ENCODE data around the gene NOL3. TPM values are rescaled to one million over a fixed set of nuclear protein-coding genes. Genes with fewer than 3 reads are reported as not detected.
A peak's percentile ranks its signal among the peaks of the same experiment; 100 is the strongest.

The NOL3 gene
- total and polyA plus RNA-seq, 2 of the 13 experiments (the other 11 are each of a cell fraction or from before 2014, with no cell fraction given) = 5.7 to 20.5 TPM

GRCh38 chr16:67148656-67149275 is 21.6 kb upstream of the NOL3 start:
- CTCF ChIA-PET (ENCODE audit: low intra/inter-chr PET ratio, low total read pairs) = no interaction called here
- H3K4me2 ChIP-seq (ENCODE audit: low read depth, low read length) = no peak overlapping the region
- peak; percentile 4 for ATAC-seq
- DNase-seq (ENCODE audit: low spot score) = no peak
- no peak overlapping the region for H2AFZ ChIP-seq (ENCODE audit: low read length)
- POLR2A ChIA-PET = interaction anchor here (1.7 to 4.1 kb wide), 3 partner anchors 7 to 37 kb away, joined by 13 to 19 read pairs (median 16); partner anchors contain the start of genes FBXL8 and TRADD
- intact Hi-C loops (cut with micrococcal nuclease; ENCODE audit: unreplicated experiment) = no loop called here
- H3K36me3 ChIP-seq (replicated peaks in 1 of 2; ENCODE audit: control insufficient read depth in 1 of 2, insufficient read depth in 2 of 2, low read length in 2 of 2) = peaks cover 36 to 54% of the 10 kb centered on the region in 2 experiments
- peaks cover 9% of the 10 kb centered on the region; the same call in 1 of the 2 replicates for H4K20me1 ChIP-seq (ENCODE audit: insufficient read depth, low read length)
- no peak for FAIRE-seq
- peaks cover 18% of the 10 kb centered on the region for H3K4me1 ChIP-seq (ENCODE audit: insufficient read depth, low read length)
- no peak overlapping the region for H3K4me3 ChIP-seq (replicated peaks in 1 of 3; ENCODE audit: insufficient read depth in 1 of 3, low read depth in 2 of 3, low read length in 3 of 3)
- no peak overlapping the region for H3K9ac ChIP-seq (ENCODE audit: insufficient read depth, low read depth, low read length)
- no peaks in the 10 kb centered on the region; a peak in 1 of 5 replicates for H3K27me3 ChIP-seq (ENCODE audit: control insufficient read depth in 1 of 2, insufficient read depth in 2 of 2, low read length in 2 of 2)
- no TSS peak for BruUV-seq (replicated peaks)
- in situ Hi-C loops (cut with HindIII; ENCODE audit: extremely low pct_ligation_motif_present, low pct_unique_long_range_greater_than_20kb) = no loop called here
- H3K79me2 ChIP-seq (ENCODE audit: insufficient read depth, low read length) = no peaks in the 10 kb centered on the region
- no peaks in the 10 kb centered on the region for H3K9me3 ChIP-seq (ENCODE audit: low read length)
- no peak overlapping the region for H3K27ac ChIP-seq (ENCODE audit: extremely low read length, insufficient read depth, low read length)
- 90% methylated on average over 10 of the region's 11 CpGs for WGBS (ENCODE audit: low lambda C conversion rate)
- TF ChIP-seq ZNF101 (CRISPR knock-in tag; IDR thresholded peaks at IDR 0.05; ENCODE audit: borderline replicate concordance, low read depth) (no peak), SOX6 (IDR thresholded peaks at IDR 0.05) (no peak), SOX6 (CRISPR knock-in tag; IDR thresholded peaks at IDR 0.05) (no peak), FOSL1 (CRISPR knock-in tag; IDR thresholded peaks at IDR 0.05; ENCODE audit: borderline replicate concordance) (no peak), MTF2 (CRISPR knock-in tag; IDR thresholded peaks at IDR 0.05; ENCODE audit: borderline replicate concordance) (no peak), ZBTB40 (IDR thresholded peaks at IDR 0.05) (no peak), ZBTB40 (CRISPR knock-in tag; IDR thresholded peaks at IDR 0.05) (0 out of 2 replicates have a peak, but pooled peaks have one; percentile 7), TEAD3 (CRISPR knock-in tag; optimal IDR thresholded peaks at IDR 0.05; ENCODE audit: borderline replicate concordance) (no peak), RARG (CRISPR knock-in tag; IDR thresholded peaks at IDR 0.05; ENCODE audit: low read depth) (no peak), ZNF841 (CRISPR knock-in tag; IDR thresholded peaks at IDR 0.05; ENCODE audit: borderline replicate concordance) (peak; percentile 21; the same call in 1 of the 2 replicates), ZNF761 (CRISPR knock-in tag; conservative IDR thresholded peaks at IDR 0.05) (no peak)
- TF ChIP-seq, protein P1, sequence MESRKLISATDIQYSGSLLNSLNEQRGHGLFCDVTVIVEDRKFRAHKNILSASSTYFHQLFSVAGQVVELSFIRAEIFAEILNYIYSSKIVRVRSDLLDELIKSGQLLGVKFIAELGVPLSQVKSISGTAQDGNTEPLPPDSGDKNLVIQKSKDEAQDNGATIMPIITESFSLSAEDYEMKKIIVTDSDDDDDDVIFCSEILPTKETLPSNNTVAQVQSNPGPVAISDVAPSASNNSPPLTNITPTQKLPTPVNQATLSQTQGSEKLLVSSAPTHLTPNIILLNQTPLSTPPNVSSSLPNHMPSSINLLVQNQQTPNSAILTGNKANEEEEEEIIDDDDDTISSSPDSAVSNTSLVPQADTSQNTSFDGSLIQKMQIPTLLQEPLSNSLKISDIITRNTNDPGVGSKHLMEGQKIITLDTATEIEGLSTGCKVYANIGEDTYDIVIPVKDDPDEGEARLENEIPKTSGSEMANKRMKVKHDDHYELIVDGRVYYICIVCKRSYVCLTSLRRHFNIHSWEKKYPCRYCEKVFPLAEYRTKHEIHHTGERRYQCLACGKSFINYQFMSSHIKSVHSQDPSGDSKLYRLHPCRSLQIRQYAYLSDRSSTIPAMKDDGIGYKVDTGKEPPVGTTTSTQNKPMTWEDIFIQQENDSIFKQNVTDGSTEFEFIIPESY (CRISPR knock-in tag; IDR thresholded peaks at IDR 0.05) = peak; percentile 90
